BLaER1 (cell line): ENCODE measurements around the gene STEAP2.

Experiments
- H3K27ac ChIP-seq: shearing (Covaris generic); formaldehyde crosslinking; 2 replicates; pipeline ENCODE4 v1.8.1; 2022
- H3K27me3 ChIP-seq: shearing (Covaris generic); formaldehyde crosslinking; 2 replicates; pipeline ENCODE4 v1.8.1; 2022
- H3K36me3 ChIP-seq: shearing (Covaris generic); formaldehyde crosslinking; 2 replicates; pipeline ENCODE4 v1.8.1; 2022
- H3K4me1 ChIP-seq: shearing (Covaris generic); formaldehyde crosslinking; 2 replicates; pipeline ENCODE4 v1.8.1; 2022
- H3K4me2 ChIP-seq: shearing (Covaris generic); formaldehyde crosslinking; 2 replicates; pipeline ENCODE4 v1.8.1; 2022
- H3K4me3 ChIP-seq: shearing (Covaris generic); formaldehyde crosslinking; 2 replicates; pipeline ENCODE4 v1.8.1; 2022
- H3K9ac ChIP-seq: shearing (Covaris generic); formaldehyde crosslinking; 2 replicates; pipeline ENCODE4 v1.8.1; 2022
- H3K9me3 ChIP-seq: shearing (Covaris generic); formaldehyde crosslinking; 2 replicates; pipeline ENCODE4 v1.8.1; 2022
- H4K20me1 ChIP-seq: shearing (Covaris generic); formaldehyde crosslinking; 2 replicates; pipeline ENCODE4 v1.8.1; 2022
- Cebpa-rat ChIP-seq: shearing (Covaris generic); IDR thresholded peaks from 2 replicates; pipeline ENCODE4 v1.8.1; 2022

Gene STEAP2

GRCh38 chr7:90216080-90216674 lies 4.6 kb downstream of the STEAP2 start:
- H4K20me1 ChIP-seq = no peaks in the 10 kb centered on the region
- H3K9me3 ChIP-seq = peaks cover 12% of the 10 kb centered on the region
- H3K9ac ChIP-seq = no peak overlapping the region
- H3K27ac ChIP-seq = no peak overlapping the region
- H3K36me3 ChIP-seq = no peaks in the 10 kb centered on the region
- H3K4me2 ChIP-seq = no peak overlapping the region
- H3K4me3 ChIP-seq = no peak overlapping the region
- no peaks in the 10 kb centered on the region for H3K4me1 ChIP-seq
- H3K27me3 ChIP-seq = no peaks in the 10 kb centered on the region
- no peak for TF ChIP-seq Cebpa-rat

- H3K4me2 ChIP-seq = no peak overlapping the region
- H3K9ac ChIP-seq = no peak overlapping the region
- no peaks in the 10 kb centered on the region for H3K4me1 ChIP-seq
- H3K4me3 ChIP-seq = no peak overlapping the region
- no peaks in the 10 kb centered on the region for H4K20me1 ChIP-seq
- no peaks in the 10 kb centered on the region for H3K27me3 ChIP-seq
- H3K9me3 ChIP-seq = peaks cover 6% of the 10 kb centered on the region
- no peaks in the 10 kb centered on the region for H3K36me3 ChIP-seq
- no peak overlapping the region for H3K27ac ChIP-seq
- TF ChIP-seq Cebpa-rat = no peak
Observed at GRCh38 chr7:90216771-90217170, 5.2 kb downstream of the STEAP2 start.

GRCh38 chr7:90222390-90222789 lies 10.8 kb downstream of the STEAP2 start:
- Histone ChIP-seq H3K27ac (no peak overlapping the region), H3K27me3 (no peaks in the 10 kb centered on the region), H3K9ac (no peak overlapping the region), H4K20me1 (no peaks in the 10 kb centered on the region), H3K4me3 (no peak overlapping the region), H3K9me3 (no peaks in the 10 kb centered on the region), H3K4me2 (no peak overlapping the region), H3K36me3 (no peaks in the 10 kb centered on the region), H3K4me1 (no peaks in the 10 kb centered on the region)
- no peak for TF ChIP-seq Cebpa-rat

- no peaks in the 10 kb centered on the region for H3K36me3 ChIP-seq
- no peaks in the 10 kb centered on the region for H3K4me1 ChIP-seq
- H4K20me1 ChIP-seq = no peaks in the 10 kb centered on the region
- H3K9ac ChIP-seq = no peak overlapping the region
- no peak for TF ChIP-seq Cebpa-rat
- no peak overlapping the region for H3K4me2 ChIP-seq
- no peaks in the 10 kb centered on the region for H3K9me3 ChIP-seq
- H3K27me3 ChIP-seq = no peaks in the 10 kb centered on the region
- no peak overlapping the region for H3K27ac ChIP-seq
- no peak overlapping the region for H3K4me3 ChIP-seq
Observed at GRCh38 chr7:90222811-90223725, 11.5 kb downstream of the STEAP2 start.

GRCh38 chr7:90224195-90224594 lies 12.7 kb downstream of the STEAP2 start:
- Histone ChIP-seq H3K4me2 (no peak overlapping the region), H3K4me1 (no peaks in the 10 kb centered on the region), H3K27ac (no peak overlapping the region), H3K4me3 (no peak overlapping the region), H3K9ac (no peak overlapping the region), H3K27me3 (no peaks in the 10 kb centered on the region), H3K36me3 (no peaks in the 10 kb centered on the region), H4K20me1 (no peaks in the 10 kb centered on the region), H3K9me3 (no peaks in the 10 kb centered on the region)
- no peak for TF ChIP-seq Cebpa-rat

- no peak overlapping the region for H3K9ac ChIP-seq
- no peaks in the 10 kb centered on the region for H3K36me3 ChIP-seq
- no peak for TF ChIP-seq Cebpa-rat
- no peak overlapping the region for H3K4me2 ChIP-seq
- H4K20me1 ChIP-seq = no peaks in the 10 kb centered on the region
- H3K27ac ChIP-seq = no peak overlapping the region
- no peaks in the 10 kb centered on the region for H3K4me1 ChIP-seq
- no peaks in the 10 kb centered on the region for H3K27me3 ChIP-seq
- H3K4me3 ChIP-seq = no peak overlapping the region
- H3K9me3 ChIP-seq = no peaks in the 10 kb centered on the region
Observed at GRCh38 chr7:90225181-90225580, 13.6 kb downstream of the STEAP2 start.

GRCh38 chr7:90225601-90226000 lies 14.1 kb downstream of the STEAP2 start:
- Histone ChIP-seq H3K9ac (no peak overlapping the region), H3K4me1 (no peaks in the 10 kb centered on the region), H3K9me3 (no peaks in the 10 kb centered on the region), H3K27ac (no peak overlapping the region), H3K36me3 (no peaks in the 10 kb centered on the region), H3K27me3 (no peaks in the 10 kb centered on the region), H4K20me1 (no peaks in the 10 kb centered on the region), H3K4me3 (no peak overlapping the region), H3K4me2 (no peak overlapping the region)
- TF ChIP-seq Cebpa-rat = no peak

- Histone ChIP-seq H3K4me1 (no peaks in the 10 kb centered on the region), H3K4me3 (no peak overlapping the region), H3K36me3 (no peaks in the 10 kb centered on the region), H3K9me3 (no peaks in the 10 kb centered on the region), H3K27ac (no peak overlapping the region), H3K4me2 (no peak overlapping the region), H3K9ac (no peak overlapping the region), H4K20me1 (no peaks in the 10 kb centered on the region), H3K27me3 (no peaks in the 10 kb centered on the region)
- no peak for TF ChIP-seq Cebpa-rat
Observed at GRCh38 chr7:90227259-90227658, 15.7 kb downstream of the STEAP2 start.

GRCh38 chr7:90229682-90230081 lies 18.1 kb downstream of the STEAP2 start:
- TF ChIP-seq Cebpa-rat = no peak
- H3K36me3 ChIP-seq = no peaks in the 10 kb centered on the region

GRCh38 chr7:90230834-90231233 lies 19.3 kb downstream of the STEAP2 start:
- Histone ChIP-seq H3K27me3 (no peaks in the 10 kb centered on the region), H3K36me3 (no peaks in the 10 kb centered on the region), H3K4me2 (no peak overlapping the region), H4K20me1 (no peaks in the 10 kb centered on the region), H3K27ac (no peak overlapping the region), H3K4me3 (no peak overlapping the region), H3K9me3 (no peaks in the 10 kb centered on the region), H3K9ac (no peak overlapping the region), H3K4me1 (no peaks in the 10 kb centered on the region)
- TF ChIP-seq Cebpa-rat = no peak

More at GRCh38 chr7:90229682-90230081, 18.1 kb downstream of the STEAP2 start:
- Histone ChIP-seq H4K20me1 (no peaks in the 10 kb centered on the region), H3K4me2 (no peak overlapping the region), H3K27ac (no peak overlapping the region), H3K9ac (no peak overlapping the region), H3K9me3 (no peaks in the 10 kb centered on the region), H3K4me3 (no peak overlapping the region), H3K27me3 (no peaks in the 10 kb centered on the region), H3K4me1 (no peaks in the 10 kb centered on the region)
